ENCODE results near the gene GRM4.

Gene GRM4

GRCh38 chr6:34108176-34108575 lies 37.7 kb downstream of the GRM4 start:
- DNase-seq (ENCODE audit: low read depth in 2 of 2) = no peak

- no peak for DNase-seq (ENCODE audit: low read depth in 2 of 2)
Measured at GRCh38 chr6:34106900-34107299, 39.0 kb downstream of the GRM4 start.

GRCh38 chr6:34106421-34106820 lies 39.5 kb downstream of the GRM4 start:
- no peak for DNase-seq (ENCODE audit: low read depth in 2 of 2)

GRCh38 chr6:34104628-34105027 lies 41.3 kb downstream of the GRM4 start:
- no peak for DNase-seq (ENCODE audit: low read depth in 2 of 2)

- no peak for DNase-seq (ENCODE audit: low read depth in 2 of 2)
Measured at GRCh38 chr6:34104186-34104585, 41.7 kb downstream of the GRM4 start.

- no peak for DNase-seq (ENCODE audit: low read depth in 2 of 2)
Measured at GRCh38 chr6:34103321-34103720, 42.6 kb downstream of the GRM4 start.

- no peak for DNase-seq (ENCODE audit: low read depth in 2 of 2)
Measured at GRCh38 chr6:34102696-34103095, 43.2 kb downstream of the GRM4 start.

GRCh38 chr6:34102099-34102656 lies 43.7 kb downstream of the GRM4 start:
- DNase-seq (ENCODE audit: low read depth in 2 of 2) = no peak

GRCh38 chr6:34100788-34101187 lies 45.1 kb downstream of the GRM4 start:
- DNase-seq (ENCODE audit: low read depth in 2 of 2) = no peak

GRCh38 chr6:34099878-34100277 lies 46.0 kb downstream of the GRM4 start:
- DNase-seq (ENCODE audit: low read depth in 2 of 2) = no peak

- no peak for DNase-seq (ENCODE audit: low read depth in 2 of 2)
Measured at GRCh38 chr6:34098045-34098936, 47.6 kb downstream of the GRM4 start.

GRCh38 chr6:34096814-34097213 lies 49.1 kb downstream of the GRM4 start:
- no peak for DNase-seq (ENCODE audit: low read depth in 2 of 2)

GRCh38 chr6:34096193-34096592 lies 49.7 kb downstream of the GRM4 start:
- DNase-seq (ENCODE audit: low read depth in 2 of 2) = no peak

GRCh38 chr6:34095741-34096140 lies 50.1 kb downstream of the GRM4 start:
- no peak for DNase-seq (ENCODE audit: low read depth in 2 of 2)

GRCh38 chr6:34095136-34095505 lies 50.8 kb downstream of the GRM4 start:
- no peak for DNase-seq (ENCODE audit: low read depth in 2 of 2)

GRCh38 chr6:34094474-34095135 lies 51.3 kb downstream of the GRM4 start:
- DNase-seq (ENCODE audit: low read depth in 2 of 2) = no peak

- no peak for DNase-seq (ENCODE audit: low read depth in 2 of 2)
Measured at GRCh38 chr6:34093854-34094430, 51.9 kb downstream of the GRM4 start.

GRCh38 chr6:34093206-34093605 lies 52.7 kb downstream of the GRM4 start:
- DNase-seq (ENCODE audit: low read depth in 2 of 2) = no peak

- DNase-seq (ENCODE audit: low read depth in 2 of 2) = no peak
Measured at GRCh38 chr6:34092631-34093030, 53.3 kb downstream of the GRM4 start.

GRCh38 chr6:34090935-34091334 lies 55.0 kb downstream of the GRM4 start:
- no peak for DNase-seq (ENCODE audit: low read depth in 2 of 2)

- no peak for DNase-seq (ENCODE audit: low read depth in 2 of 2)
Measured at GRCh38 chr6:34090529-34090928, 55.4 kb downstream of the GRM4 start.

- no peak for DNase-seq (ENCODE audit: low read depth in 2 of 2)
Measured at GRCh38 chr6:34086558-34086957, 59.3 kb downstream of the GRM4 start.
